OCI-LY7 (cell line): ENCODE measurements around the gene NPC1. TPM values are rescaled to one million over a fixed set of nuclear protein-coding genes. Genes with fewer than 3 reads are reported as not detected.

Experiments
- BruUV-seq: library from RNA; stranded (reverse); fragments of 400-500 nt; replicated peaks from 2 replicates; lab custom pipeline; 2021; lab: Mats Ljungman, UMichigan
- CTCF ChIA-PET: fragments of 300-600 bp; sonication (Branson Sonifier 250); formaldehyde crosslinking; loops from one replicate; lab custom pipeline; 2022; ENCODE audit warnings: antibody characterized with exemption; ENCODE audit not compliant: unreplicated experiment; lab: Charles Lee
- POLR2A ChIA-PET: fragments of 300-600 bp; sonication (Branson Sonifier 250); formaldehyde crosslinking; loops from one replicate; lab custom pipeline; 2022; ENCODE audit warnings: antibody characterized with exemption; lab: Charles Lee
- DNase-seq: peaks from one replicate; pipeline ENCODE4 v3.0.0-alpha.2; 2015; ENCODE audit warnings: low spot score
- H2AFZ ChIP-seq: fragments of 200-600 bp; sonication (generic), shearing (Covaris generic); 2 replicates; pipeline ENCODE4 v1.6.1; 2014; ENCODE audit warnings: mild to moderate bottlenecking, antibody characterized with exemption, low read length, moderate library complexity
- H3K27ac ChIP-seq: fragments of 200-600 bp; sonication (generic); 2 replicates; pipeline ENCODE4 v1.5.1; 2014; ENCODE audit warnings: mixed run types, low read depth, mild to moderate bottlenecking, moderate library complexity, low read length, inconsistent platforms; ENCODE audit not compliant: poor library complexity, severe bottlenecking
- H3K36me3 ChIP-seq: fragments of 200-600 bp; sonication (generic); 2 replicates; pipeline ENCODE4 v1.6.1; 2014; ENCODE audit warnings: mild to moderate bottlenecking, antibody characterized with exemption, low read length, moderate library complexity, mixed read lengths; ENCODE audit not compliant: insufficient read depth
- H3K4me1 ChIP-seq: fragments of 200-600 bp; sonication (generic); 2 replicates; pipeline ENCODE4 v1.5.1; 2014; ENCODE audit warnings: mild to moderate bottlenecking, low read length; ENCODE audit not compliant: insufficient read depth, poor library complexity, severe bottlenecking
- H3K4me2 ChIP-seq: fragments of 200-600 bp; sonication (generic); 2 replicates; pipeline ENCODE4 v1.6.1; 2014; ENCODE audit warnings: mild to moderate bottlenecking, low read length
- H3K4me3 ChIP-seq: fragments of 200-600 bp; sonication (generic); 2 replicates; pipeline ENCODE4 v1.5.1; 2014; ENCODE audit warnings: mild to moderate bottlenecking, low read depth, low read length; ENCODE audit not compliant: poor library complexity, severe bottlenecking
- H3K79me2 ChIP-seq: fragments of 200-600 bp; sonication (generic); 2 replicates; pipeline ENCODE4 v1.6.1; 2016; ENCODE audit warnings: low read depth, mild to moderate bottlenecking, low read length, moderate library complexity, mixed read lengths; ENCODE audit not compliant: insufficient read depth
- H3K9me2 ChIP-seq: fragments of 200-600 bp; sonication (generic); 2 replicates; pipeline ENCODE4 v1.6.1; 2016; ENCODE audit warnings: mild to moderate bottlenecking, low read length, mixed read lengths; ENCODE audit not compliant: insufficient read depth
- H3K9me3 ChIP-seq: fragments of 200-600 bp; sonication (generic); 2 replicates; pipeline ENCODE4 v1.6.1; 2014; ENCODE audit warnings: mild to moderate bottlenecking, mixed run types, low read length, mixed read lengths
- H4K20me1 ChIP-seq: fragments of 200-600 bp; sonication (generic); 2 replicates; pipeline ENCODE4 v1.6.1; 2014; ENCODE audit warnings: mild to moderate bottlenecking, antibody characterized with exemption, low read length, moderate library complexity, mixed read lengths; ENCODE audit not compliant: insufficient read depth
- CTCF ChIP-seq: fragments of 200-600 bp; sonication (generic); conservative IDR thresholded peaks from 2 replicates; pipeline ENCODE4 v1.5.1; 2014; ENCODE audit warnings: mild to moderate bottlenecking, antibody characterized with exemption, low read length, moderate library complexity, mixed read lengths
- EZH2phosphoT487 ChIP-seq: fragments of 200-600 bp; sonication (generic); IDR thresholded peaks from 2 replicates; pipeline ENCODE4 v1.6.1; 2018; ENCODE audit warnings: low read depth, borderline replicate concordance, mild to moderate bottlenecking, mixed run types, antibody characterized with exemption, low read length, moderate library complexity, mixed read lengths
- intact Hi-C: fragments of 100-400 bp; cut with micrococcal nuclease; formaldehyde crosslinking; loops from one replicate; pipeline ENCODE4 v1.10.0; 2022; ENCODE audit not compliant: unreplicated experiment
- total RNA-seq, 2 experiments: library from RNA; depleted of rRNA in 1 of 2; stranded (reverse); fragments of >200 nt in 1 of 2; shearing (Covaris generic) in 1 of 2; gene quantifications; 2 replicates each; pipeline ENCODE4 v1.2.3, GENCODE V29; 2014 to 2022

Gene NPC1
- total RNA-seq, 2 experiments from 2014 or later = 26.0 to 38.9 TPM

GRCh38 chr18:23572012-23572411 is 14.3 kb downstream of the NPC1 start:
- CTCF ChIA-PET = no interaction called here
- no peak overlapping the region for H3K4me3 ChIP-seq
- intact Hi-C loops = no loop called here
- H3K4me2 ChIP-seq = no peak overlapping the region
- BruUV-seq = no TSS peak
- no peaks in the 10 kb centered on the region for H3K9me2 ChIP-seq
- no peaks in the 10 kb centered on the region for H4K20me1 ChIP-seq
- DNase-seq = no peak
- no peaks in the 10 kb centered on the region for H3K79me2 ChIP-seq
- no peaks in the 10 kb centered on the region for H3K9me3 ChIP-seq
- no peak for TF ChIP-seq CTCF
- TF ChIP-seq EZH2phosphoT487 = no peak
- POLR2A ChIA-PET = interaction anchor here (1.2 kb wide), 1 partner anchor 11 kb away, joined by 4 read pairs; no protein-coding TSS in a partner anchor
- no peak overlapping the region for H2AFZ ChIP-seq
- no peak overlapping the region for H3K27ac ChIP-seq
- H3K4me1 ChIP-seq = peaks cover 7% of the 10 kb centered on the region
- H3K36me3 ChIP-seq = peaks cover 70% of the 10 kb centered on the region

GRCh38 chr18:23570912-23571504 is 15.3 kb downstream of the NPC1 start:
- no peaks in the 10 kb centered on the region for H3K9me2 ChIP-seq
- POLR2A ChIA-PET = interaction anchor here (0.6 to 1.3 kb wide), 3 partner anchors 12 to 47 kb away, joined by 3 to 4 read pairs (median 4); no protein-coding TSS in a partner anchor
- intact Hi-C loops = no loop called here

More at GRCh38 chr18:23570912-23571504, 15.3 kb downstream of the NPC1 start:
- H3K36me3 ChIP-seq = peaks cover 76% of the 10 kb centered on the region
- BruUV-seq = no TSS peak
- TF ChIP-seq CTCF = no peak
- TF ChIP-seq EZH2phosphoT487 = no peak
- no peak for DNase-seq
- H3K9me3 ChIP-seq = no peaks in the 10 kb centered on the region
- H3K4me3 ChIP-seq = no peak overlapping the region
- H3K79me2 ChIP-seq = no peaks in the 10 kb centered on the region
- CTCF ChIA-PET = no interaction called here
- no peaks in the 10 kb centered on the region for H4K20me1 ChIP-seq
- H3K4me1 ChIP-seq = peaks cover 7% of the 10 kb centered on the region
- no peak overlapping the region for H3K27ac ChIP-seq
- H2AFZ ChIP-seq = no peak overlapping the region
- no peak overlapping the region for H3K4me2 ChIP-seq
